Endothelial cell of umbilical vein (primary cell): ENCODE results near the gene VGLL4. TPM values are rescaled to one million over a fixed set of nuclear protein-coding genes. Genes with fewer than 3 reads are reported as not detected.

Experiments used
- BruUV-seq: library from RNA; stranded (reverse); fragments of 400-500 nt; replicated peaks from 2 replicates; lab custom pipeline; 2021; lab: Mats Ljungman, UMichigan
- CTCF ChIA-PET: fragments of 300-600, 350-600 bp; sonication (Branson Sonifier 250); formaldehyde crosslinking; loops from one replicate; lab custom pipeline; 2021; ENCODE audit warnings: antibody characterized with exemption, inconsistent platforms; lab: Charles Lee
- POLR2A ChIA-PET: fragments of 300-600, 350-600 bp; sonication (Branson Sonifier 250); formaldehyde crosslinking; loops from one replicate; lab custom pipeline; 2021; ENCODE audit warnings: antibody characterized with exemption, inconsistent platforms; lab: Charles Lee
- DNase-seq: peaks from one replicate; pipeline ENCODE4 v3.0.0-alpha.2; 2011; ENCODE audit warnings: low read depth, low spot score
- FAIRE-seq: peaks from 2 replicates; lab custom pipeline; 2011; peaks lifted over from hg19 to GRCh38; lab: Jason Lieb, UNC
- H2AFZ ChIP-seq: 2 replicates; pipeline ENCODE4 v1.6.0; 2012; ENCODE audit warnings: low read depth, low read length, control low read depth, inconsistent platforms
- H3K27ac ChIP-seq: 2 replicates; pipeline ENCODE4 v1.5.1; 2011; ENCODE audit warnings: low read depth, mild to moderate bottlenecking, control low read depth, low read length, moderate library complexity; ENCODE audit not compliant: insufficient read depth
- H3K27me3 ChIP-seq, 2 experiments: 2 replicates each; pipeline versions ENCODE4 v1.6.0 to v1.6.1; 2011; ENCODE audit warnings: low read length in 2 of 2, mixed read lengths in 1 of 2; ENCODE audit not compliant: control insufficient read depth in 2 of 2, insufficient read depth in 2 of 2
- H3K36me3 ChIP-seq, 2 experiments: 2 replicates in 1 of 2; 3 replicates in 1 of 2; pipeline ENCODE4 v1.5.1; 2011; ENCODE audit warnings: low read length in 2 of 2, mild to moderate bottlenecking in 1 of 2, moderate library complexity in 1 of 2; ENCODE audit not compliant: control insufficient read depth in 2 of 2, insufficient read depth in 2 of 2; ENCODE audit errors: extremely low read depth in 1 of 2
- H3K4me1 ChIP-seq: 3 replicates; pipeline ENCODE4 v1.5.1; 2011; ENCODE audit warnings: mild to moderate bottlenecking, low read length; ENCODE audit not compliant: control insufficient read depth, insufficient read depth; ENCODE audit errors: extremely low read depth
- H3K4me2 ChIP-seq: 2 replicates; pipeline ENCODE4 v1.6.1; 2011; ENCODE audit warnings: low read length, control low read depth, mixed read lengths; ENCODE audit not compliant: insufficient read depth
- H3K4me3 ChIP-seq, 3 experiments: fragments of 200-600 bp in 1 of 3; sonication (generic), shearing (Covaris generic) in 1 of 3; replicated peaks in 1 of 3; 2 replicates each; pipeline ENCODE4 v1.5.1; 2011 to 2016; ENCODE audit warnings: control low read depth in 3 of 3, low read length in 3 of 3, mild to moderate bottlenecking in 2 of 3, inconsistent platforms in 1 of 3, low read depth in 1 of 3, moderate library complexity in 1 of 3; ENCODE audit not compliant: insufficient read depth in 1 of 3
- H3K79me2 ChIP-seq: 2 replicates; pipeline ENCODE4 v1.6.0; 2012; ENCODE audit warnings: low read length, inconsistent platforms; ENCODE audit not compliant: control insufficient read depth, insufficient read depth
- H3K9ac ChIP-seq: replicated peaks from 2 replicates; pipeline ENCODE3; 2011; ENCODE audit warnings: low read length, control low read depth; ENCODE audit not compliant: insufficient read depth; ENCODE audit errors: extremely low read depth
- H3K9me1 ChIP-seq: replicated peaks from 3 replicates; pipeline ENCODE4 v1.6.0; 2011; ENCODE audit warnings: mild to moderate bottlenecking, low read length; ENCODE audit not compliant: control insufficient read depth, insufficient read depth; ENCODE audit errors: extremely low read depth
- H3K9me3 ChIP-seq: replicated peaks from 2 replicates; pipeline ENCODE4 v1.5.1; 2012; ENCODE audit warnings: low read length, inconsistent platforms; ENCODE audit not compliant: control insufficient read depth, insufficient read depth
- H4K20me1 ChIP-seq: replicated peaks from 2 replicates; pipeline ENCODE3; 2011; ENCODE audit warnings: mild to moderate bottlenecking, low read length; ENCODE audit not compliant: control insufficient read depth, insufficient read depth; ENCODE audit errors: extremely low read depth
- FOS ChIP-seq: IDR thresholded peaks from 2 replicates; pipeline ENCODE4 v1.6.1; 2011; ENCODE audit warnings: mild to moderate bottlenecking, low read length, moderate library complexity, borderline replicate concordance; ENCODE audit not compliant: insufficient read depth
- GATA2 ChIP-seq: IDR thresholded peaks from 2 replicates; pipeline ENCODE4 v1.7.0; 2011; ENCODE audit warnings: low read depth, mild to moderate bottlenecking, moderate library complexity, mixed read lengths, low read length; ENCODE audit not compliant: insufficient read length, insufficient read depth
- JUN ChIP-seq: IDR thresholded peaks from 2 replicates; pipeline ENCODE4 v1.6.1; 2011; ENCODE audit warnings: borderline replicate concordance, low read depth; ENCODE audit not compliant: insufficient read length, insufficient read depth
- MYC ChIP-seq: IDR thresholded peaks from one replicate; pipeline ENCODE4 v1.6.1; 2011; ENCODE audit warnings: mild to moderate bottlenecking, low read depth, low read length
- POLR2A ChIP-seq: IDR thresholded peaks from 2 replicates; pipeline ENCODE4 v1.6.1; 2012; ENCODE audit warnings: low read depth, mild to moderate bottlenecking, control low read depth, low read length
- POLR2AphosphoS5 ChIP-seq: IDR thresholded peaks from 2 replicates; pipeline ENCODE4 v1.6.1; 2012; ENCODE audit warnings: low read depth, mild to moderate bottlenecking, control low read depth, low read length, moderate library complexity; ENCODE audit not compliant: insufficient read depth
- dilution Hi-C: fragments of 300-500 bp; cut with MboI; formaldehyde crosslinking; loops from one replicate; pipeline ENCODE4 v1.15.0; 2019; ENCODE audit warnings: low sequenced_read_pairs; ENCODE audit not compliant: extremely low pct_ligation_motif_present
- intact Hi-C: fragments of 100-400 bp; cut with micrococcal nuclease; formaldehyde crosslinking; loops from one replicate; pipeline ENCODE4 v1.10.0; 2022
- polyA plus RNA-seq, 4 experiments: library from polyadenylated mRNA; depleted of rRNA in 3 of 4; stranded (reverse) in 3 of 4; unstranded in 1 of 4; fragments of >200 nt; gene quantifications; 2 replicates each; pipeline versions ENCODE4 v1.2.1 to v1.2.3, GENCODE V29; 2011 to 2012; ENCODE audit warnings: missing spikeins in 1 of 4
- total RNA-seq: library from RNA; stranded (reverse); gene quantifications from 2 replicates; pipeline ENCODE4 v1.2.3, GENCODE V29; 2021
- TF ChIP-seq, protein P1 (sequence below), 2 donors: IDR thresholded peaks; 1 replicate in 1 of 2; 2 replicates in 1 of 2; pipeline ENCODE4 v1.5.1; 2011; ENCODE audit warnings: low read length in 2 of 2, mild to moderate bottlenecking in 2 of 2, moderate library complexity in 2 of 2, control low read depth in 1 of 2, inconsistent platforms in 1 of 2, low read depth in 1 of 2; ENCODE audit not compliant: insufficient read depth in 1 of 2; ENCODE audit errors: extremely low read depth in 1 of 2
- TF ChIP-seq, protein P2 (sequence below): IDR thresholded peaks from 2 replicates; pipeline ENCODE4 v1.6.1; 2011; ENCODE audit not compliant: insufficient read depth, insufficient read length

Gene VGLL4
- total and polyA plus RNA-seq, 2 donors (not counting 3 experiments of a cell fraction or from before 2014, with no cell fraction given), result 67.0 to 78.9 TPM

DNA sequence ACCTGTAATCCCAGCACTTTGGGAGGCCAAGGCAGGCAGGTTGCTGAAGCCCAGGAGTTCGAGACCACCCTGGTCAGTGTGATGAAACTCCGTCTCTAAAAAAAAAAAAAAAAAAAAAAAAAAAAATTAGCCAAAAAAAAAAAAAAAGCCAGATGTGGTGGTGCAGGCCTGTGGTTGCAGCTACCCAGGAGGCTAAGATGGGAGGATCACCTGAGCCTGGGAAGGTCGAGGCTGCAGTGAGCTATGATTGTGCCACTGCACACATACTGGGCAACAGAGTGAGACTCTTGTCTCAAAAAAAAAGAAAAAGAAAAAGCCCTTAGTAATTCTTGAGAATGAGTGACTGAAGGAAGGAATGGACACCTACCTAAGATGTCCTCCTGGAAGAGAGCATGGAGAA lies 105.1 kb downstream of the VGLL4 start:
- H3K36me3 ChIP-seq, result no peaks in the 10 kb centered on the region
- no peak overlapping the region for H3K4me3 ChIP-seq
- dilution Hi-C loops (no loop called here), intact Hi-C loops (no loop called here)
- DNase-seq, result no peak
- FAIRE-seq, result no peak
- no peaks in the 10 kb centered on the region for H3K79me2 ChIP-seq
- CTCF ChIA-PET, result interaction anchor here (1.0 to 1.3 kb wide), 2 partner anchors 29 to 159 kb away, joined by 3 read pairs; no protein-coding TSS in a partner anchor
- no peaks in the 10 kb centered on the region for H4K20me1 ChIP-seq
- no peak overlapping the region for H3K9ac ChIP-seq
- no peaks in the 10 kb centered on the region for H3K4me1 ChIP-seq
- POLR2A ChIA-PET, result interaction anchor here (0.7 kb wide), 1 partner anchor 17 kb away, joined by 4 read pairs; no protein-coding TSS in a partner anchor
- H3K4me2 ChIP-seq, result no peak overlapping the region
- no peak overlapping the region for H3K27ac ChIP-seq
- H3K9me3 ChIP-seq, result no peaks in the 10 kb centered on the region
- no peak for TF ChIP-seq FOS
- no peak for TF ChIP-seq GATA2
- no peak for TF ChIP-seq JUN
- TF ChIP-seq POLR2AphosphoS5, result no peak
- no peak for TF ChIP-seq MYC
- TF ChIP-seq, protein P1, sequence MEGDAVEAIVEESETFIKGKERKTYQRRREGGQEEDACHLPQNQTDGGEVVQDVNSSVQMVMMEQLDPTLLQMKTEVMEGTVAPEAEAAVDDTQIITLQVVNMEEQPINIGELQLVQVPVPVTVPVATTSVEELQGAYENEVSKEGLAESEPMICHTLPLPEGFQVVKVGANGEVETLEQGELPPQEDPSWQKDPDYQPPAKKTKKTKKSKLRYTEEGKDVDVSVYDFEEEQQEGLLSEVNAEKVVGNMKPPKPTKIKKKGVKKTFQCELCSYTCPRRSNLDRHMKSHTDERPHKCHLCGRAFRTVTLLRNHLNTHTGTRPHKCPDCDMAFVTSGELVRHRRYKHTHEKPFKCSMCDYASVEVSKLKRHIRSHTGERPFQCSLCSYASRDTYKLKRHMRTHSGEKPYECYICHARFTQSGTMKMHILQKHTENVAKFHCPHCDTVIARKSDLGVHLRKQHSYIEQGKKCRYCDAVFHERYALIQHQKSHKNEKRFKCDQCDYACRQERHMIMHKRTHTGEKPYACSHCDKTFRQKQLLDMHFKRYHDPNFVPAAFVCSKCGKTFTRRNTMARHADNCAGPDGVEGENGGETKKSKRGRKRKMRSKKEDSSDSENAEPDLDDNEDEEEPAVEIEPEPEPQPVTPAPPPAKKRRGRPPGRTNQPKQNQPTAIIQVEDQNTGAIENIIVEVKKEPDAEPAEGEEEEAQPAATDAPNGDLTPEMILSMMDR (IDR thresholded peaks at IDR 0.05; ENCODE audit: extremely low read depth in 1 of 2, insufficient read depth in 1 of 2, low read depth in 1 of 2, low read length in 2 of 2), result no peak
- TF ChIP-seq, protein P2, sequence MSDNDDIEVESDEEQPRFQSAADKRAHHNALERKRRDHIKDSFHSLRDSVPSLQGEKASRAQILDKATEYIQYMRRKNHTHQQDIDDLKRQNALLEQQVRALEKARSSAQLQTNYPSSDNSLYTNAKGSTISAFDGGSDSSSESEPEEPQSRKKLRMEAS, result no peak
- no peak for TF ChIP-seq POLR2A
- no TSS peak for BruUV-seq
- H3K9me1 ChIP-seq, result no peaks in the 10 kb centered on the region
- no peaks in the 10 kb centered on the region for H3K27me3 ChIP-seq
- no peak overlapping the region for H2AFZ ChIP-seq
